Activated naive CD4-positive, alpha-beta T cell (primary cell): ENCODE results near the gene RNPEP.
"Not testable (repeated sequence)": the region's sequence is repeated elsewhere in the genome, so short reads cannot be mapped to it uniquely, and the experiment has no call there.

ENCODE experiments used
- DNase-seq, 4 experiments: peaks; one replicate each; lab custom pipeline; 2025; lab: John Stamatoyannopoulos, UW

Gene RNPEP

GRCh38 chr1:201982623-201983379 lies at the start of gene RNPEP:
Gene RNPEP, plus strand, starts transcription at chr1:201982648. Its CDS starts 19 bp downstream, at chr1:201982667.
- DNase-seq: peak in 3 of 4 experiments; percentile 9 to 46 (median 22)

- no peak for DNase-seq
These were observed 48.5 kb upstream of the RNPEP start for GRCh38 chr1:201933840-201934430.

- DNase-seq: no peak
These were observed 44.7 kb upstream of the RNPEP start for GRCh38 chr1:201937624-201938213.

GRCh38 chr1:201938440-201939035 lies 43.9 kb upstream of the RNPEP start:
- DNase-seq: no peak

- no peak for DNase-seq
These were observed 43.3 kb upstream of the RNPEP start for GRCh38 chr1:201939148-201939547.

GRCh38 chr1:201939574-201939973 lies 42.9 kb upstream of the RNPEP start:
- DNase-seq: no peak

- not testable (repeated sequence) for DNase-seq
These were observed 42.1 kb upstream of the RNPEP start for GRCh38 chr1:201940316-201940715.

- DNase-seq: no peak
These were observed 40.9 kb upstream of the RNPEP start for GRCh38 chr1:201941420-201942128.

GRCh38 chr1:201942129-201942495 lies 40.3 kb upstream of the RNPEP start:
- DNase-seq: no peak

- no peak for DNase-seq
These were observed 38.4 kb upstream of the RNPEP start for GRCh38 chr1:201944002-201944401.

- no peak for DNase-seq
These were observed 37.8 kb upstream of the RNPEP start for GRCh38 chr1:201944639-201945038.

GRCh38 chr1:201945157-201945556 lies 37.3 kb upstream of the RNPEP start:
- no peak for DNase-seq

GRCh38 chr1:201945863-201946223 lies 36.6 kb upstream of the RNPEP start:
- no peak for DNase-seq

- DNase-seq: no peak
These were observed 36.1 kb upstream of the RNPEP start, which contains the start of gene LMOD1 for GRCh38 chr1:201946224-201946908. Gene LMOD1, minus strand, starts transcription at chr1:201946548. Its CDS starts 208 bp downstream, at chr1:201946340.

GRCh38 chr1:201947697-201948008 lies 34.8 kb upstream of the RNPEP start:
- no peak for DNase-seq

GRCh38 chr1:201949491-201949890 lies 33.0 kb upstream of the RNPEP start:
- DNase-seq: no peak

- no peak for DNase-seq
These were observed 28.0 kb upstream of the RNPEP start for GRCh38 chr1:201954263-201955008.

- peak; percentile 65 to 86 (median 79) for DNase-seq
These were observed 27.3 kb upstream of the RNPEP start, which contains the start of gene TIMM17A for GRCh38 chr1:201955009-201955728. Gene TIMM17A, plus strand, starts transcription at chr1:201955503. Its CDS starts 24 bp downstream, at chr1:201955527.

GRCh38 chr1:201955729-201956143 lies 26.7 kb upstream of the RNPEP start:
- DNase-seq: peak in 1 of 4 experiments; percentile 43

- DNase-seq: no peak
These were observed 24.1 kb upstream of the RNPEP start for GRCh38 chr1:201958348-201958747.
